GM23338 (cell line): ENCODE results near the gene UBE2D1. TPM values are rescaled to one million over a fixed set of nuclear protein-coding genes. Genes with fewer than 3 reads are reported as not detected.

Experiments
- ATAC-seq: fragments of 200-7000 bp; cut with Tn5 transposase; 3 replicates; pipeline ENCODE4 v1.9.1; 2020
- DNase-seq: peaks from one replicate; pipeline ENCODE4 v3.0.0-alpha.2; 2015; ENCODE audit warnings: low spot score
- H2AFZ ChIP-seq: fragments of 200-600 bp; sonication (generic); 2 replicates; pipeline ENCODE4 v1.8.0; 2016; ENCODE audit warnings: antibody characterized with exemption, mild to moderate bottlenecking, moderate library complexity
- H3F3A ChIP-seq: fragments of 200-600 bp; sonication (generic); replicated peaks from 2 replicates; pipeline ENCODE4 v1.8.0; 2017; ENCODE audit warnings: antibody characterized with exemption, mixed run types, low read depth
- H3K27ac ChIP-seq: fragments of 200-600 bp; sonication (generic); 2 replicates; pipeline ENCODE4 v1.6.1; 2016; ENCODE audit warnings: low read depth
- H3K27me3 ChIP-seq: fragments of 200-600 bp; sonication (generic); 2 replicates; pipeline ENCODE4 v1.8.0; 2016; ENCODE audit warnings: mild to moderate bottlenecking, mixed run types, moderate library complexity; ENCODE audit not compliant: insufficient read depth
- H3K36me3 ChIP-seq: fragments of 200-600 bp; sonication (generic); 2 replicates; pipeline ENCODE4 v1.8.0; 2016; ENCODE audit warnings: mild to moderate bottlenecking; ENCODE audit not compliant: insufficient read depth
- H3K4me1 ChIP-seq: fragments of 200-600 bp; sonication (generic); 2 replicates; pipeline ENCODE4 v1.8.0; 2016; ENCODE audit warnings: mild to moderate bottlenecking, moderate library complexity; ENCODE audit not compliant: insufficient read depth
- H3K4me2 ChIP-seq: fragments of 200-600 bp; sonication (generic); 2 replicates; pipeline ENCODE4 v1.7.1; 2017; ENCODE audit warnings: mixed run types
- H3K4me3 ChIP-seq: fragments of 200-600 bp; sonication (generic); 2 replicates; pipeline ENCODE4 v1.6.1; 2016; ENCODE audit warnings: mixed run types
- H3K79me2 ChIP-seq: fragments of 200-600 bp; sonication (generic); replicated peaks from 2 replicates; pipeline ENCODE4 v1.8.0; 2017; ENCODE audit warnings: mild to moderate bottlenecking; ENCODE audit not compliant: insufficient read depth
- H3K9me2 ChIP-seq: fragments of 200-600 bp; sonication (generic); 2 replicates; pipeline ENCODE4 v1.8.0; 2017; ENCODE audit not compliant: insufficient read depth
- H4K20me1 ChIP-seq: fragments of 200-600 bp; sonication (generic); replicated peaks from 2 replicates; pipeline ENCODE4 v1.8.0; 2017; ENCODE audit warnings: mild to moderate bottlenecking; ENCODE audit not compliant: insufficient read depth
- H3K27ac Mint-ChIP-seq: 2 replicates; pipeline ENCODE4 v1.8.0; 2020; ENCODE audit warnings: inconsistent platforms, mild to moderate bottlenecking, moderate library complexity, mixed read lengths
- H3K27me3 Mint-ChIP-seq: 3 replicates; pipeline ENCODE4 v1.8.0; 2022; ENCODE audit warnings: low read depth, mild to moderate bottlenecking, moderate library complexity, mixed read lengths, inconsistent platforms; ENCODE audit not compliant: insufficient read depth, poor library complexity
- H3K36me3 Mint-ChIP-seq: 3 replicates; pipeline ENCODE4 v1.8.0; 2021; ENCODE audit warnings: low read depth, mild to moderate bottlenecking, inconsistent platforms, moderate library complexity, mixed read lengths
- H3K4me1 Mint-ChIP-seq: 3 replicates; pipeline ENCODE4 v1.8.0; 2020; ENCODE audit warnings: mild to moderate bottlenecking, inconsistent platforms, mixed read lengths
- H3K4me3 Mint-ChIP-seq: 3 replicates; pipeline ENCODE4 v1.8.0; 2021; ENCODE audit warnings: moderate library complexity, mild to moderate bottlenecking, inconsistent platforms, mixed read lengths
- H3K9me3 Mint-ChIP-seq: 3 replicates; pipeline ENCODE4 v1.8.0; 2020; ENCODE audit warnings: moderate library complexity, mild to moderate bottlenecking, inconsistent platforms, mixed read lengths
- CREB1 ChIP-seq: fragments of 250-450 bp; sonication (Bioruptor Pico); IDR thresholded peaks from 2 replicates; pipeline ENCODE4 v1.5.0; 2020; ENCODE audit warnings: low read depth, mild to moderate bottlenecking, moderate library complexity
- EZH2 ChIP-seq: fragments of 200-600 bp; sonication (generic); IDR thresholded peaks from one replicate; pipeline ENCODE4 v1.8.0; 2017; ENCODE audit warnings: antibody characterized with exemption, mild to moderate bottlenecking, low read depth; ENCODE audit not compliant: unreplicated experiment
- EZH2phosphoT487 ChIP-seq: fragments of 200-600 bp; sonication (generic); IDR thresholded peaks from one replicate; pipeline ENCODE4 v1.8.1; 2018; ENCODE audit warnings: antibody characterized with exemption; ENCODE audit not compliant: unreplicated experiment
- JUNB ChIP-seq: IDR thresholded peaks from one replicate; pipeline ENCODE4 v1.6.1; 2016; ENCODE audit warnings: antibody characterized with exemption; ENCODE audit not compliant: unreplicated experiment
- NANOG ChIP-seq: IDR thresholded peaks from 2 replicates; pipeline ENCODE4 v1.6.1; 2016; ENCODE audit warnings: antibody characterized with exemption, borderline replicate concordance
- POLR2AphosphoS5 ChIP-seq: IDR thresholded peaks from 2 replicates; pipeline ENCODE4 v1.6.1; 2016; ENCODE audit warnings: antibody characterized with exemption, low read depth
- REST ChIP-seq: IDR thresholded peaks from one replicate; pipeline ENCODE4 v1.6.1; 2018; ENCODE audit warnings: antibody characterized with exemption; ENCODE audit not compliant: unreplicated experiment
- STAT1 ChIP-seq: IDR thresholded peaks from one replicate; pipeline ENCODE4 v1.6.1; 2016; ENCODE audit warnings: antibody characterized with exemption; ENCODE audit not compliant: unreplicated experiment
- ZNF114 ChIP-seq: fragments of 250-450 bp; sonication (Bioruptor Pico); IDR thresholded peaks from 2 replicates; pipeline ENCODE4 v1.5.0; 2020; ENCODE audit warnings: mild to moderate bottlenecking, moderate library complexity
- ZNF331 ChIP-seq: fragments of 250-450 bp; sonication (Bioruptor Pico); IDR thresholded peaks from 2 replicates; pipeline ENCODE4 v1.5.0; 2020; ENCODE audit warnings: low read depth, mild to moderate bottlenecking, moderate library complexity
- ZNF462 ChIP-seq: fragments of 250-450 bp; sonication (Bioruptor Pico); IDR thresholded peaks from 2 replicates; pipeline ENCODE4 v1.5.0; 2020; ENCODE audit warnings: mild to moderate bottlenecking, moderate library complexity
- polyA plus RNA-seq: library from polyadenylated mRNA; unstranded; fragments of >200 nt; fragmentation: Nextera tagmentation; extraction: Ambion mirVana; gene quantifications from 2 replicates; pipeline ENCODE4 v1.2.1, GENCODE V29; 2016
- total RNA-seq: library from RNA; depleted of rRNA; stranded (reverse); fragments of >200 nt; shearing (Covaris generic); gene quantifications from 2 replicates; pipeline ENCODE4 v1.2.3, GENCODE V29; 2014
- TF ChIP-seq, protein P1 (sequence below), 2 experiments: fragments of 200-600 bp in 1 of 2; sonication (generic) in 1 of 2; conservative IDR thresholded peaks; 2 replicates each; pipeline versions ENCODE4 v1.5.1 to v1.6.1; 2016 to 2017; ENCODE audit warnings: antibody characterized with exemption in 2 of 2, low read depth in 2 of 2, mild to moderate bottlenecking in 2 of 2, moderate library complexity in 1 of 2
- TF ChIP-seq, protein P2 (sequence below): IDR thresholded peaks from 2 replicates; pipeline ENCODE4 v1.6.1; 2016; ENCODE audit warnings: antibody characterized with exemption

Gene UBE2D1
- total and polyA plus RNA-seq, 2 experiments from 2014 or later = 39.5 to 64.9 TPM

DNA sequence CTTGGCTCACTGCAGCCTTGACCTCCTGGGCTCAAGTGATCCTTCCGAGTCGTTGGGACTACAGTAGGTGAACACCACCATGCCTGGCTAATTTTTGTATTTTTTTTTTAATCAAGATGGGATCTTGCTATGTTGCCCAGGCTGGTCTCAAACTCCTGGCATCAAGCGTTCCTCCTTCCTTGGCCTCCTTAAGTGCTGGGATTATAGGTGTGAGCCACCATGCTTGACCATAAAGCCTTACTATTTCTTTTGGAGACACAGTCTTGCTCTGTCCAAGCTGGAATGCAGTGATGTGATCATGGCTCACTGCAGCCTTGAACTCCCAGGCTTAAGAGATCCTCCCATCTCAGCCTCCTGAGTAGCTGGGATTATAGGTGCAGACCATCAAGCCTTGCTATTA, 63.0 kb downstream of the UBE2D1 start:
- TF ChIP-seq, protein P1, sequence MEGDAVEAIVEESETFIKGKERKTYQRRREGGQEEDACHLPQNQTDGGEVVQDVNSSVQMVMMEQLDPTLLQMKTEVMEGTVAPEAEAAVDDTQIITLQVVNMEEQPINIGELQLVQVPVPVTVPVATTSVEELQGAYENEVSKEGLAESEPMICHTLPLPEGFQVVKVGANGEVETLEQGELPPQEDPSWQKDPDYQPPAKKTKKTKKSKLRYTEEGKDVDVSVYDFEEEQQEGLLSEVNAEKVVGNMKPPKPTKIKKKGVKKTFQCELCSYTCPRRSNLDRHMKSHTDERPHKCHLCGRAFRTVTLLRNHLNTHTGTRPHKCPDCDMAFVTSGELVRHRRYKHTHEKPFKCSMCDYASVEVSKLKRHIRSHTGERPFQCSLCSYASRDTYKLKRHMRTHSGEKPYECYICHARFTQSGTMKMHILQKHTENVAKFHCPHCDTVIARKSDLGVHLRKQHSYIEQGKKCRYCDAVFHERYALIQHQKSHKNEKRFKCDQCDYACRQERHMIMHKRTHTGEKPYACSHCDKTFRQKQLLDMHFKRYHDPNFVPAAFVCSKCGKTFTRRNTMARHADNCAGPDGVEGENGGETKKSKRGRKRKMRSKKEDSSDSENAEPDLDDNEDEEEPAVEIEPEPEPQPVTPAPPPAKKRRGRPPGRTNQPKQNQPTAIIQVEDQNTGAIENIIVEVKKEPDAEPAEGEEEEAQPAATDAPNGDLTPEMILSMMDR (conservative IDR thresholded peaks at IDR 0.05; ENCODE audit: low read depth in 2 of 2) = no peak
- no peak for TF ChIP-seq NANOG
- TF ChIP-seq STAT1 = no peak
- no peak for TF ChIP-seq CREB1 (CRISPR knock-in tag)
- no peak for TF ChIP-seq REST
- TF ChIP-seq, protein P2, sequence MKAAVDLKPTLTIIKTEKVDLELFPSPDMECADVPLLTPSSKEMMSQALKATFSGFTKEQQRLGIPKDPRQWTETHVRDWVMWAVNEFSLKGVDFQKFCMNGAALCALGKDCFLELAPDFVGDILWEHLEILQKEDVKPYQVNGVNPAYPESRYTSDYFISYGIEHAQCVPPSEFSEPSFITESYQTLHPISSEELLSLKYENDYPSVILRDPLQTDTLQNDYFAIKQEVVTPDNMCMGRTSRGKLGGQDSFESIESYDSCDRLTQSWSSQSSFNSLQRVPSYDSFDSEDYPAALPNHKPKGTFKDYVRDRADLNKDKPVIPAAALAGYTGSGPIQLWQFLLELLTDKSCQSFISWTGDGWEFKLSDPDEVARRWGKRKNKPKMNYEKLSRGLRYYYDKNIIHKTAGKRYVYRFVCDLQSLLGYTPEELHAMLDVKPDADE = no peak
- no peak for TF ChIP-seq EZH2
- TF ChIP-seq JUNB = no peak
- TF ChIP-seq ZNF331 (CRISPR knock-in tag) = no peak
- no peak for TF ChIP-seq EZH2phosphoT487
- no peak for TF ChIP-seq POLR2AphosphoS5
- no peak for TF ChIP-seq ZNF462 (CRISPR knock-in tag)
- no peak for TF ChIP-seq ZNF114 (CRISPR knock-in tag)
- Histone ChIP-seq H3K4me3 (no peak overlapping the region), H3K4me2 (no peak overlapping the region), H3F3A (no peaks in the 10 kb centered on the region), H2AFZ (no peak overlapping the region), H3K4me1 (no peaks in the 10 kb centered on the region), H3K36me3 (peaks cover 29% of the 10 kb centered on the region), H3K79me2 (no peaks in the 10 kb centered on the region), H3K27me3 (no peaks in the 10 kb centered on the region), H4K20me1 (no peaks in the 10 kb centered on the region; the same call in none of the 2 replicates), H3K27ac (no peak overlapping the region), H3K9me2 (no peaks in the 10 kb centered on the region)
- Mint-ChIP-seq H3K4me3 (no peak overlapping the region), H3K27me3 (peaks cover 4% of the 10 kb centered on the region), H3K4me1 (no peaks in the 10 kb centered on the region), H3K36me3 (peaks cover 45% of the 10 kb centered on the region; the same call in 2 of the 3 replicates), H3K27ac (no peak overlapping the region), H3K9me3 (no peaks in the 10 kb centered on the region)
- ATAC-seq = no peak
- no peak for DNase-seq
